OCI-LY7 (cell line): Measurements from ENCODE around the gene TWF2. TPM values are rescaled to one million over a fixed set of nuclear protein-coding genes. Genes with fewer than 3 reads are reported as not detected.

Experiments
- BruUV-seq: library from RNA; stranded (reverse); fragments of 400-500 nt; replicated peaks from 2 replicates; lab custom pipeline; 2021; lab: Mats Ljungman, UMichigan
- CTCF ChIA-PET: fragments of 300-600 bp; sonication (Branson Sonifier 250); formaldehyde crosslinking; loops from one replicate; lab custom pipeline; 2022; ENCODE audit warnings: antibody characterized with exemption; ENCODE audit not compliant: unreplicated experiment; lab: Charles Lee
- POLR2A ChIA-PET: fragments of 300-600 bp; sonication (Branson Sonifier 250); formaldehyde crosslinking; loops from one replicate; lab custom pipeline; 2022; ENCODE audit warnings: antibody characterized with exemption; lab: Charles Lee
- DNase-seq: peaks from one replicate; pipeline ENCODE4 v3.0.0-alpha.2; 2015; ENCODE audit warnings: low spot score
- H2AFZ ChIP-seq: fragments of 200-600 bp; sonication (generic), shearing (Covaris generic); 2 replicates; pipeline ENCODE4 v1.6.1; 2014; ENCODE audit warnings: mild to moderate bottlenecking, antibody characterized with exemption, low read length, moderate library complexity
- H3K27ac ChIP-seq: fragments of 200-600 bp; sonication (generic); 2 replicates; pipeline ENCODE4 v1.5.1; 2014; ENCODE audit warnings: mixed run types, low read depth, mild to moderate bottlenecking, moderate library complexity, low read length, inconsistent platforms; ENCODE audit not compliant: poor library complexity, severe bottlenecking
- H3K36me3 ChIP-seq: fragments of 200-600 bp; sonication (generic); 2 replicates; pipeline ENCODE4 v1.6.1; 2014; ENCODE audit warnings: mild to moderate bottlenecking, antibody characterized with exemption, low read length, moderate library complexity, mixed read lengths; ENCODE audit not compliant: insufficient read depth
- H3K4me1 ChIP-seq: fragments of 200-600 bp; sonication (generic); 2 replicates; pipeline ENCODE4 v1.5.1; 2014; ENCODE audit warnings: mild to moderate bottlenecking, low read length; ENCODE audit not compliant: insufficient read depth, poor library complexity, severe bottlenecking
- H3K4me2 ChIP-seq: fragments of 200-600 bp; sonication (generic); 2 replicates; pipeline ENCODE4 v1.6.1; 2014; ENCODE audit warnings: mild to moderate bottlenecking, low read length
- H3K4me3 ChIP-seq: fragments of 200-600 bp; sonication (generic); 2 replicates; pipeline ENCODE4 v1.5.1; 2014; ENCODE audit warnings: mild to moderate bottlenecking, low read depth, low read length; ENCODE audit not compliant: poor library complexity, severe bottlenecking
- H3K79me2 ChIP-seq: fragments of 200-600 bp; sonication (generic); 2 replicates; pipeline ENCODE4 v1.6.1; 2016; ENCODE audit warnings: low read depth, mild to moderate bottlenecking, low read length, moderate library complexity, mixed read lengths; ENCODE audit not compliant: insufficient read depth
- H3K9me2 ChIP-seq: fragments of 200-600 bp; sonication (generic); 2 replicates; pipeline ENCODE4 v1.6.1; 2016; ENCODE audit warnings: mild to moderate bottlenecking, low read length, mixed read lengths; ENCODE audit not compliant: insufficient read depth
- H3K9me3 ChIP-seq: fragments of 200-600 bp; sonication (generic); 2 replicates; pipeline ENCODE4 v1.6.1; 2014; ENCODE audit warnings: mild to moderate bottlenecking, mixed run types, low read length, mixed read lengths
- H4K20me1 ChIP-seq: fragments of 200-600 bp; sonication (generic); 2 replicates; pipeline ENCODE4 v1.6.1; 2014; ENCODE audit warnings: mild to moderate bottlenecking, antibody characterized with exemption, low read length, moderate library complexity, mixed read lengths; ENCODE audit not compliant: insufficient read depth
- EZH2phosphoT487 ChIP-seq: fragments of 200-600 bp; sonication (generic); IDR thresholded peaks from 2 replicates; pipeline ENCODE4 v1.6.1; 2018; ENCODE audit warnings: low read depth, borderline replicate concordance, mild to moderate bottlenecking, mixed run types, antibody characterized with exemption, low read length, moderate library complexity, mixed read lengths
- intact Hi-C: fragments of 100-400 bp; cut with micrococcal nuclease; formaldehyde crosslinking; loops from one replicate; pipeline ENCODE4 v1.10.0; 2022; ENCODE audit not compliant: unreplicated experiment
- total RNA-seq, 2 experiments: library from RNA; depleted of rRNA in 1 of 2; stranded (reverse); fragments of >200 nt in 1 of 2; shearing (Covaris generic) in 1 of 2; gene quantifications; 2 replicates each; pipeline ENCODE4 v1.2.3, GENCODE V29; 2014 to 2022
- TF ChIP-seq, protein P1 (sequence below): fragments of 200-600 bp; sonication (generic); conservative IDR thresholded peaks from 2 replicates; pipeline ENCODE4 v1.5.1; 2014; ENCODE audit warnings: mild to moderate bottlenecking, antibody characterized with exemption, low read length, moderate library complexity, mixed read lengths

TWF2 gene
- total RNA-seq, 2 experiments from 2014 or later, result 52.8 to 64.9 TPM

DNA sequence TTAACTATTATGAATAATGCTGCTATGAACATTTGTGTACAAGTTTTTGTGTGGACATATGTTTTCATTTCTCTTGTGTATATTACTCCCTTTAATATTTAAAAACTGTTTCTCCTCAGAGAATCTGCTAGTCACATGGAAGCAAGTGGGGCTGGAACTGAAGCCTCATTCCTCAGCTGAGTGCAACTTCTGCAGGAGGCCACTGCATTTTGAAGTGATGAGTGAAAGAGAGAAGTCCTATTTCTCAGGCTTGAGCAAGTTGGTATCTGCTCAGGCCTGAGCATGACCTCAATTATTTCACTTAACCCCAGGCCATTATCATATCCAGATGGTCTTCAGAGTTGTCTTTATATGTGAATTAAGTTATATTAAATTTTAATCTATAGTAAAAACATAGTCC is 25.1 kb downstream of the TWF2 start:
- CTCF ChIA-PET, result no interaction called here
- Histone ChIP-seq H3K27ac (no peak overlapping the region), H3K79me2 (no peaks in the 10 kb centered on the region), H3K4me2 (no peak overlapping the region), H3K9me2 (no peaks in the 10 kb centered on the region), H4K20me1 (no peaks in the 10 kb centered on the region; the same call in 1 of the 2 replicates), H3K9me3 (no peaks in the 10 kb centered on the region), H3K36me3 (peaks cover 87% of the 10 kb centered on the region), H3K4me1 (no peaks in the 10 kb centered on the region), H3K4me3 (no peak overlapping the region), H2AFZ (no peak overlapping the region)
- BruUV-seq, result no TSS peak
- no peak for DNase-seq
- POLR2A ChIA-PET, result no interaction called here
- TF ChIP-seq, protein P1, sequence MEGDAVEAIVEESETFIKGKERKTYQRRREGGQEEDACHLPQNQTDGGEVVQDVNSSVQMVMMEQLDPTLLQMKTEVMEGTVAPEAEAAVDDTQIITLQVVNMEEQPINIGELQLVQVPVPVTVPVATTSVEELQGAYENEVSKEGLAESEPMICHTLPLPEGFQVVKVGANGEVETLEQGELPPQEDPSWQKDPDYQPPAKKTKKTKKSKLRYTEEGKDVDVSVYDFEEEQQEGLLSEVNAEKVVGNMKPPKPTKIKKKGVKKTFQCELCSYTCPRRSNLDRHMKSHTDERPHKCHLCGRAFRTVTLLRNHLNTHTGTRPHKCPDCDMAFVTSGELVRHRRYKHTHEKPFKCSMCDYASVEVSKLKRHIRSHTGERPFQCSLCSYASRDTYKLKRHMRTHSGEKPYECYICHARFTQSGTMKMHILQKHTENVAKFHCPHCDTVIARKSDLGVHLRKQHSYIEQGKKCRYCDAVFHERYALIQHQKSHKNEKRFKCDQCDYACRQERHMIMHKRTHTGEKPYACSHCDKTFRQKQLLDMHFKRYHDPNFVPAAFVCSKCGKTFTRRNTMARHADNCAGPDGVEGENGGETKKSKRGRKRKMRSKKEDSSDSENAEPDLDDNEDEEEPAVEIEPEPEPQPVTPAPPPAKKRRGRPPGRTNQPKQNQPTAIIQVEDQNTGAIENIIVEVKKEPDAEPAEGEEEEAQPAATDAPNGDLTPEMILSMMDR, result no peak
- no peak for TF ChIP-seq EZH2phosphoT487
- intact Hi-C loops, result no loop called here

DNA sequence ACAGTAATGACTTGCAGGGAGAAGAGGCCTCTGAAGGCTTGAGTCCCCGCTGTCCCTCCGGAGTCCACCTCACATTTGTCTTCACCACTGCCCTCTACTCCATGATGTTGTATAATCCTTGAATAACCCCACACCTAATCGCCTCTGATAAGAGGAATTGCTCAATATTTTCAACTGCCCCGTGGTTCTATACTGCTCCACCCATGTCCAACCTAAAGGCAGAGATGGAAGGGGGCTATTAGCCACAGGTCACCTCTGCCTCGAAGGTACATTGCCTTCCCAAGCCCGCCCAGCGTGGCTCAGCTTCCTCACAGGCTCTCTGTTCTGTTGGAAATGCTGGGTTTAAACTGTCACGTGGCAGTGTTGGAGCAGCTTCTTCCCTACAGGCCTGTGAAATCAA is 26.0 kb downstream of the TWF2 start:
- Histone ChIP-seq H3K4me3 (no peak overlapping the region), H3K36me3 (peaks cover 89% of the 10 kb centered on the region), H2AFZ (no peak overlapping the region), H3K79me2 (no peaks in the 10 kb centered on the region), H3K27ac (no peak overlapping the region), H3K4me2 (no peak overlapping the region), H4K20me1 (no peaks in the 10 kb centered on the region), H3K9me2 (no peaks in the 10 kb centered on the region), H3K9me3 (no peaks in the 10 kb centered on the region), H3K4me1 (no peaks in the 10 kb centered on the region)
- CTCF ChIA-PET, result no interaction called here
- TF ChIP-seq EZH2phosphoT487, result no peak
- TF ChIP-seq, protein P1, result no peak
- POLR2A ChIA-PET, result no interaction called here
- BruUV-seq, result no TSS peak
- intact Hi-C loops, result no loop called here
- DNase-seq, result no peak

DNA sequence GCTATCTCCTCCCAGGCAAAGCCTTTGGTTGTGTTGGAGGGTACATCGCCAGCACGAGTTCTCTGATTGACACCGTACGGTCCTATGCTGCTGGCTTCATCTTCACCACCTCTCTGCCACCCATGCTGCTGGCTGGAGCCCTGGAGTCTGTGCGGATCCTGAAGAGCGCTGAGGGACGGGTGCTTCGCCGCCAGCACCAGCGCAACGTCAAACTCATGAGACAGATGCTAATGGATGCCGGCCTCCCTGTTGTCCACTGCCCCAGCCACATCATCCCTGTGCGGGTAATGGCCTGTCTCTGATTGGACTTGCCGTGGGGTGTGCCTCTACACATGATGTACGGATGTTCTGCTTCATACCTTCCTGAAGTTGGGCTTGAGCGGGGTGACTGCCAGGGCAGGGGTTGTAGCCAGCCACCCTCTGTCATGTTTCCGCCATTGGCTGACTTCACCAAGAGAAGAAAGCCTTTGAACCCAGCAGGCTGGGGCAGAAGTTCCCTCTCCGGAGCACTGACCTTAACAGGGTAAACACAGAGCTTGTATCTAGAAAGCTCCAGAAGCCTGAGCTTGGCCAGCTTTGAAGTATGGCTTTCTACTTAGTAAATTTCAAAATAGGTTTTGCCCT is 27.6 kb downstream of the TWF2 start:
- H3K9me2 ChIP-seq, result no peaks in the 10 kb centered on the region
- H2AFZ ChIP-seq, result no peak overlapping the region
- intact Hi-C loops, result no loop called here
- H3K79me2 ChIP-seq, result no peaks in the 10 kb centered on the region
- POLR2A ChIA-PET, result no interaction called here
- no peaks in the 10 kb centered on the region for H3K4me1 ChIP-seq
- no peak overlapping the region for H3K27ac ChIP-seq
- DNase-seq, result no peak
- no TSS peak for BruUV-seq
- H3K4me2 ChIP-seq, result no peak overlapping the region
- peaks cover 93% of the 10 kb centered on the region for H3K36me3 ChIP-seq
- H3K9me3 ChIP-seq, result no peaks in the 10 kb centered on the region
- H4K20me1 ChIP-seq, result no peaks in the 10 kb centered on the region
- no peak overlapping the region for H3K4me3 ChIP-seq
- CTCF ChIA-PET, result no interaction called here
- TF ChIP-seq, protein P1, result no peak
- no peak for TF ChIP-seq EZH2phosphoT487
